ENCODE measurements around the gene GPBP1L1.
"Not testable (repeated sequence)": the region's sequence is repeated elsewhere in the genome, so short reads cannot be mapped to it uniquely, and the experiment has no call there.

Gene GPBP1L1

GRCh38 chr1:45635211-45635610, 51.1 kb downstream of the GPBP1L1 start:
- DNase-seq (ENCODE audit: low spot score), result no peak

- no peak for DNase-seq (ENCODE audit: low spot score)
Measured at GRCh38 chr1:45630429-45630828, 55.9 kb downstream of the GPBP1L1 start.

- no peak for DNase-seq (ENCODE audit: low spot score)
Measured at GRCh38 chr1:45629035-45629434, 57.3 kb downstream of the GPBP1L1 start.

GRCh38 chr1:45623972-45624371, 62.4 kb downstream of the GPBP1L1 start, which contains the start of gene CCDC17:
Gene CCDC17 (minus strand): TSS chr1:45624054. CDS start chr1:45623909, 145 bp downstream.
- DNase-seq (ENCODE audit: low spot score), result no peak

GRCh38 chr1:45622524-45623394, 63.6 kb downstream of the GPBP1L1 start:
- DNase-seq (ENCODE audit: low spot score), result no peak

- peak; percentile 10 for DNase-seq (ENCODE audit: low spot score)
Measured at GRCh38 chr1:45621895-45622523, 64.3 kb downstream of the GPBP1L1 start.

- DNase-seq (ENCODE audit: low spot score), result peak; percentile 15
Measured at GRCh38 chr1:45621501-45621836, 64.9 kb downstream of the GPBP1L1 start.

- DNase-seq (ENCODE audit: low spot score), result peak; percentile 21
Measured at GRCh38 chr1:45620588-45621500, 65.5 kb downstream of the GPBP1L1 start.

- peak; percentile 21 for DNase-seq (ENCODE audit: low spot score)
Measured at GRCh38 chr1:45619149-45619921, 67.0 kb downstream of the GPBP1L1 start.

GRCh38 chr1:45617618-45618017, 68.7 kb downstream of the GPBP1L1 start:
- peak; percentile 10 for DNase-seq (ENCODE audit: low spot score)

GRCh38 chr1:45615885-45616284, 70.4 kb downstream of the GPBP1L1 start:
- DNase-seq (ENCODE audit: low spot score), result peak; percentile 48

- DNase-seq (ENCODE audit: low spot score), result no peak
Measured at GRCh38 chr1:45612941-45613579, 73.3 kb downstream of the GPBP1L1 start.

GRCh38 chr1:45610589-45611226, 75.6 kb downstream of the GPBP1L1 start:
- DNase-seq (ENCODE audit: low spot score), result no peak

GRCh38 chr1:45608175-45609156, 77.9 kb downstream of the GPBP1L1 start:
- no peak for DNase-seq (ENCODE audit: low spot score)

- no peak for DNase-seq (ENCODE audit: low spot score)
Measured at GRCh38 chr1:45607404-45608074, 78.8 kb downstream of the GPBP1L1 start.

- DNase-seq (ENCODE audit: low spot score), result no peak
Measured at GRCh38 chr1:45604239-45604638, 82.1 kb downstream of the GPBP1L1 start.

- not testable (repeated sequence) for DNase-seq (ENCODE audit: low spot score)
Measured at GRCh38 chr1:45596765-45597164, 89.6 kb downstream of the GPBP1L1 start.

GRCh38 chr1:45594412-45594811, 91.9 kb downstream of the GPBP1L1 start:
- no peak for DNase-seq (ENCODE audit: low spot score)

- no peak for DNase-seq (ENCODE audit: low spot score)
Measured at GRCh38 chr1:45589861-45590260, 96.5 kb downstream of the GPBP1L1 start.
